IMR-90 (cell line): ENCODE results near the gene SLC25A21. TPM values are rescaled to one million over a fixed set of nuclear protein-coding genes. Genes with fewer than 3 reads are reported as not detected.

Source experiments
- ATAC-seq: fragments of 200-7000 bp; cut with Tn5 transposase; 2 replicates; pipeline ENCODE4 v1.9.1; 2020; ENCODE audit warnings: low read depth, mild to moderate bottlenecking, moderate library complexity
- BruUV-seq: library from RNA; stranded (reverse); fragments of 400-500 nt; replicated peaks from 2 replicates; lab custom pipeline; 2021; lab: Mats Ljungman, UMichigan
- CTCF ChIA-PET: fragments of 300-600 bp; formaldehyde crosslinking; extraction: SDS; loops from one replicate; lab custom pipeline; 2021; ENCODE audit warnings: antibody characterized with exemption; lab: Yijun Ruan, JAX
- POLR2A ChIA-PET: fragments of 300-600 bp; sonication (Branson Sonifier 250); formaldehyde crosslinking; loops from one replicate; lab custom pipeline; 2022; ENCODE audit warnings: antibody characterized with exemption; ENCODE audit not compliant: unreplicated experiment; lab: Charles Lee
- DNase-seq: peaks from one replicate; pipeline ENCODE4 v3.0.0; 2013
- H2AFZ ChIP-seq: replicated peaks from 2 replicates; pipeline ENCODE3; 2013; ENCODE audit warnings: low read length, mild to moderate bottlenecking; ENCODE audit not compliant: poor library complexity
- H2AK5ac ChIP-seq: 2 replicates; pipeline ENCODE4 v1.6.1; 2013; ENCODE audit warnings: low read depth, low read length, inconsistent platforms
- H2AK9ac ChIP-seq: replicated peaks from 2 replicates; pipeline ENCODE3; 2013; ENCODE audit warnings: mild to moderate bottlenecking, low read depth, low read length, moderate library complexity; ENCODE audit not compliant: poor library complexity
- H2BK120ac ChIP-seq: 2 replicates; pipeline ENCODE4 v1.6.1; 2013; ENCODE audit warnings: low read depth, low read length, inconsistent platforms
- H2BK15ac ChIP-seq: 3 replicates; pipeline ENCODE4 v1.6.1; 2013; ENCODE audit warnings: low read depth, low read length, inconsistent platforms
- H2BK20ac ChIP-seq: 2 replicates; pipeline ENCODE4 v1.6.1; 2013; ENCODE audit warnings: low read depth, mild to moderate bottlenecking, inconsistent platforms, low read length, moderate library complexity
- H2BK5ac ChIP-seq: 2 replicates; pipeline ENCODE4 v1.6.1; 2013; ENCODE audit warnings: mild to moderate bottlenecking, low read depth, low read length, inconsistent platforms; ENCODE audit not compliant: poor library complexity, severe bottlenecking
- H3K14ac ChIP-seq: replicated peaks from 2 replicates; pipeline ENCODE4 v1.6.1; 2013; ENCODE audit warnings: low read depth, low read length, inconsistent platforms
- H3K18ac ChIP-seq: 2 replicates; pipeline ENCODE4 v1.6.1; 2013; ENCODE audit warnings: low read depth, low read length, control low read depth
- H3K23ac ChIP-seq: 2 replicates; pipeline ENCODE4 v1.6.1; 2013; ENCODE audit warnings: low read depth, low read length, inconsistent platforms
- H3K27ac ChIP-seq: 2 replicates; pipeline ENCODE4 v1.5.1; 2013; ENCODE audit warnings: mild to moderate bottlenecking, control low read depth, low read length; ENCODE audit not compliant: insufficient read depth
- H3K27me3 ChIP-seq: 2 replicates; pipeline ENCODE4 v1.6.1; 2013; ENCODE audit warnings: low read length; ENCODE audit not compliant: control insufficient read depth, insufficient read depth
- H3K36me3 ChIP-seq: 2 replicates; pipeline ENCODE4 v1.6.1; 2013; ENCODE audit warnings: low read length, mixed read lengths; ENCODE audit not compliant: control insufficient read depth, insufficient read depth
- H3K4ac ChIP-seq: 2 replicates; pipeline ENCODE4 v1.6.1; 2013; ENCODE audit warnings: low read depth, low read length, inconsistent platforms
- H3K4me1 ChIP-seq: 2 replicates; pipeline ENCODE4 v1.6.1; 2013; ENCODE audit warnings: low read length, mixed read lengths; ENCODE audit not compliant: control insufficient read depth, insufficient read depth
- H3K4me2 ChIP-seq: 2 replicates; pipeline ENCODE4 v1.6.1; 2013; ENCODE audit warnings: low read depth, mild to moderate bottlenecking, control low read depth, low read length, moderate library complexity
- H3K4me3 ChIP-seq: 2 replicates; pipeline ENCODE4 v1.5.1; 2013; ENCODE audit warnings: low read depth, mild to moderate bottlenecking, control low read depth, low read length, moderate library complexity; ENCODE audit not compliant: insufficient read depth
- H3K56ac ChIP-seq: 2 replicates; pipeline ENCODE4 v1.6.1; 2013; ENCODE audit warnings: low read length, inconsistent platforms; ENCODE audit not compliant: insufficient read depth; ENCODE audit errors: extremely low read depth
- H3K79me1 ChIP-seq, 2 experiments: 2 replicates each; pipeline ENCODE4 v1.6.1; 2013; ENCODE audit warnings: low read length in 2 of 2, inconsistent platforms in 1 of 2, low read depth in 1 of 2
- H3K9ac ChIP-seq: 2 replicates; pipeline ENCODE4 v1.6.1; 2013; ENCODE audit warnings: low read depth, low read length, control low read depth
- H3K9me1 ChIP-seq: 2 replicates; pipeline ENCODE4 v1.6.1; 2013; ENCODE audit warnings: low read length, inconsistent platforms; ENCODE audit not compliant: insufficient read depth
- H3K9me3 ChIP-seq: 2 replicates; pipeline ENCODE4 v1.6.1; 2013; ENCODE audit warnings: low read length; ENCODE audit not compliant: control insufficient read depth, insufficient read depth
- H4K20me1 ChIP-seq: 2 replicates; pipeline ENCODE4 v1.6.1; 2013; ENCODE audit warnings: low read length, inconsistent platforms; ENCODE audit not compliant: insufficient read depth
- H4K5ac ChIP-seq: 2 replicates; pipeline ENCODE4 v1.6.1; 2013; ENCODE audit warnings: mild to moderate bottlenecking, low read depth, low read length, control low read depth
- H4K8ac ChIP-seq, 2 experiments: 2 replicates each; pipeline ENCODE4 v1.6.1; 2013; ENCODE audit warnings: low read depth in 2 of 2, low read length in 2 of 2, control low read depth in 1 of 2, inconsistent platforms in 1 of 2
- H4K91ac ChIP-seq: 2 replicates; pipeline ENCODE4 v1.6.1; 2013; ENCODE audit warnings: low read depth, low read length, inconsistent platforms; ENCODE audit not compliant: insufficient read depth
- BHLHE40 ChIP-seq: fragments of 150-350 bp; IDR thresholded peaks from 2 replicates; pipeline ENCODE4 v1.6.1; 2016; ENCODE audit warnings: mild to moderate bottlenecking, low read depth, low read length
- CEBPB ChIP-seq: IDR thresholded peaks from 2 replicates; pipeline ENCODE4 v1.6.1; 2012; ENCODE audit warnings: low read depth, low read length, improper control_type of control experiment
- CTCF ChIP-seq: conservative IDR thresholded peaks from 2 replicates; pipeline ENCODE4 v1.5.1; 2012; ENCODE audit warnings: mild to moderate bottlenecking, low read depth, low read length, improper control_type of control experiment
- FOS ChIP-seq: fragments of 150-350 bp; IDR thresholded peaks from 2 replicates; pipeline ENCODE4 v1.6.1; 2016; ENCODE audit warnings: low read depth, low read length
- MAZ ChIP-seq: IDR thresholded peaks from 2 replicates; pipeline ENCODE4 v1.6.1; 2012; ENCODE audit warnings: low read depth, mild to moderate bottlenecking, low read length, improper control_type of control experiment, moderate library complexity, borderline replicate concordance
- MXI1 ChIP-seq: IDR thresholded peaks from 2 replicates; pipeline ENCODE4 v1.6.1; 2012; ENCODE audit warnings: low read depth, mild to moderate bottlenecking, low read length, moderate library complexity, borderline replicate concordance
- NFE2L2 ChIP-seq: fragments of 150-350 bp; IDR thresholded peaks from 2 replicates; pipeline ENCODE4 v1.6.1; 2016; ENCODE audit warnings: low read depth, mild to moderate bottlenecking, low read length
- POLR2A ChIP-seq: IDR thresholded peaks from 2 replicates; pipeline ENCODE4 v1.6.1; 2012; ENCODE audit warnings: mild to moderate bottlenecking, low read depth, low read length
- RAD21 ChIP-seq: IDR thresholded peaks from 2 replicates; pipeline ENCODE4 v1.6.1; 2012; ENCODE audit warnings: low read length, improper control_type of control experiment
- RCOR1 ChIP-seq: IDR thresholded peaks from 2 replicates; pipeline ENCODE4 v1.6.1; 2012; ENCODE audit warnings: mild to moderate bottlenecking, low read length, improper control_type of control experiment; ENCODE audit not compliant: insufficient replicate concordance
- RFX5 ChIP-seq: IDR thresholded peaks from 2 replicates; pipeline ENCODE4 v1.8.0; 2012; ENCODE audit warnings: low read depth, mild to moderate bottlenecking, low read length, moderate library complexity
- SMC3 ChIP-seq: fragments of 150-350 bp; IDR thresholded peaks from 2 replicates; pipeline ENCODE4 v1.6.1; 2016; ENCODE audit warnings: low read depth, mild to moderate bottlenecking, antibody characterized with exemption, low read length, moderate library complexity
- WGBS, 2 experiments: methylation state at CpG; one replicate each; pipeline versions ENCODE4 v1.1.5 to v1.1.7; 2013; ENCODE audit warnings: missing lambda C conversion rate in 2 of 2; ENCODE audit not compliant: insufficient read length in 1 of 2; ENCODE audit errors: extremely low coverage in 2 of 2; 5-methylcytosine and 5-hydroxymethylcytosine counted together
- dilution Hi-C: fragments of 300-500 bp; cut with HindIII; formaldehyde crosslinking; loops from one replicate; pipeline ENCODE4 v1.14.3; 2018; ENCODE audit warnings: low sequenced_read_pairs; ENCODE audit not compliant: unreplicated experiment
- in situ Hi-C: fragments of 300-500 bp; cut with MboI; formaldehyde crosslinking; loops from 3 replicates; pipeline ENCODE4 v1.14.3; 2019; ENCODE audit warnings: low sequenced_read_pairs, inconsistent platforms, mixed read lengths
- intact Hi-C: fragments of 100-400 bp; cut with micrococcal nuclease; formaldehyde crosslinking; loops from 2 replicates; pipeline ENCODE4 v1.10.0; 2022
- polyA plus RNA-seq, 3 experiments: library from polyadenylated mRNA; depleted of rRNA; stranded (reverse); fragments of >200 nt; gene quantifications; 2 replicates each; pipeline ENCODE4 v1.2.3, GENCODE V29; 2012; ENCODE audit warnings: low replicate concordance in 1 of 3
- total RNA-seq: library from RNA; depleted of rRNA; stranded (reverse); fragments of >200 nt; gene quantifications from 2 replicates; pipeline ENCODE4 v1.2.3, GENCODE V29; 2012

SLC25A21 gene
- total and polyA plus RNA-seq, 2 of the 4 experiments (the other 2 are of a cell fraction) = 0.62 to 0.90 TPM

DNA sequence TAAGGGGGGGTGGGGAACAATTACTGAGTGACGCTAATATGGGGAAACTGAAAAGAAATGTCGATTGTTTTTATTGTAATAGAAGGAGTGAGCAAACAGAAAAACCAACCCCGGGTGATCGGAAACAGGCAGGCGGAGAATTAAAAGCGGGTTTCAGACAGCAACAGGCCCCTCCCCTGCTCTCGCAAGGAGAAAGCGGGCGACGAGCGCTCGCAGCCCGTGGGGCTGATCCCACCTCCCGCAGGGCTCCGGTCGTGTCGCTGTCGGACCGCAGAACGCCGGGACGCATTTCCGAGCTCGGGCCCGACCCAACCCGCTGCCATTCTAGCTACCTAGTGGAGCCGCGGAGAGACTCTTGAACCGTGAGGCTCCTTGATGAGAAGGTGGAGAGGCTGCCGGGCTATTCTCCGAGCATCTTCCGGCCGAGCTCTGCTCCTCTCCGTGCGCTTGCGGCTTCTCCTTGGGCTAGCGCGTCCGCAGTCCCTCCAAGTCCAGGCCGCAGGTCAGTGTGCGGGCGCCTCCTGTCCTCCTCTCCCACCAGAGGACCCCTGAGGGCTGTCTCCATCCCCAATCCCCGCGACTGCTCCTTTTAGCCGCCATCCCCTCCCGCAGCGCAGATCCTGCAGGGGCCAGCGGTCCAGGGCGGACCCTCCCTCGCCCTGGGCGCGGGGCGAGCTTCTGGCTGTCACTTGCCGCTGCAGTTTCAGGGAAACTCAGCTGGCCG lies 514.8 kb downstream of the SLC25A21 start:
- Histone ChIP-seq H3K4me1 (peaks cover 4% of the 10 kb centered on the region; the same call in 1 of the 2 replicates), H3K27ac (no peak overlapping the region), H4K91ac (no peak overlapping the region), H3K4me3 (peak overlapping the region; percentile 3; the same call in 1 of the 2 replicates), H3K18ac (no peak overlapping the region), H2AFZ (peak overlapping the region; percentile 34), H3K9me1 (no peaks in the 10 kb centered on the region), H4K20me1 (no peaks in the 10 kb centered on the region; the same call in 1 of the 2 replicates), H3K23ac (no peak overlapping the region), H2AK5ac (no peak overlapping the region), H3K4ac (no peak overlapping the region), H2BK15ac (no peak overlapping the region), H3K79me1 (no peaks in the 10 kb centered on the region), H3K27me3 (peaks cover 96% of the 10 kb centered on the region), H3K36me3 (no peaks in the 10 kb centered on the region), H3K56ac (no peak overlapping the region), H2AK9ac (no peak overlapping the region), H3K9me3 (peaks cover 12% of the 10 kb centered on the region), H2BK5ac (no peak overlapping the region), H2BK120ac (no peak overlapping the region), H4K5ac (no peak overlapping the region), H3K9ac (no peak overlapping the region), H3K4me2 (peak overlapping the region; percentile 74), H3K14ac (no peak overlapping the region), H4K8ac (no peak overlapping the region), H2BK20ac (no peak overlapping the region)
- dilution Hi-C loops = no loop called here
- BruUV-seq = no TSS peak
- intact Hi-C loops = no loop called here
- in situ Hi-C loops = loop anchor here (10.0 kb wide), 1 partner anchor 487 kb away; no protein-coding TSS in a partner anchor
- DNase-seq (no peak), ATAC-seq (0 out of 2 replicates have a peak, but pooled peaks have one; percentile 16)
- WGBS, 2 experiments = 1% methylated on average over 13 of the region's 55 CpGs; no CpG with 5 or more reads in 1 of the 2 experiments
- CTCF ChIA-PET = no interaction called here
- TF ChIP-seq NFE2L2 (no peak), MXI1 (no peak), FOS (no peak), CEBPB (no peak), CTCF (no peak), POLR2A (no peak), RAD21 (no peak), BHLHE40 (no peak), SMC3 (no peak), MAZ (no peak), RCOR1 (no peak), RFX5 (no peak)
- POLR2A ChIA-PET = interaction anchor here (0.7 kb wide), 1 partner anchor 285 kb away, joined by 5 read pairs; no protein-coding TSS in a partner anchor
